Keratinocyte (primary cell): Measurements from ENCODE around the gene GIMAP7. TPM values are rescaled to one million over a fixed set of nuclear protein-coding genes. Genes with fewer than 3 reads are reported as not detected.

ENCODE experiments used
- DNase-seq: peaks from one replicate; pipeline ENCODE4 v3.0.0-alpha.2; 2011; ENCODE audit warnings: low read depth, missing footprints, low spot score
- FAIRE-seq: peaks from 2 replicates; lab custom pipeline; 2011; peaks lifted over from hg19 to GRCh38; lab: Jason Lieb, UNC
- H2AFZ ChIP-seq: 2 replicates; pipeline ENCODE4 v1.6.0; 2012; ENCODE audit warnings: low read length, control low read depth, inconsistent platforms; ENCODE audit not compliant: control insufficient read depth
- H3K27ac ChIP-seq: 2 replicates; pipeline ENCODE4 v1.5.1; 2011; ENCODE audit warnings: low read length; ENCODE audit not compliant: control insufficient read depth, insufficient read depth
- H3K27me3 ChIP-seq: 3 replicates; pipeline ENCODE4 v1.6.0; 2011; ENCODE audit warnings: low read length; ENCODE audit not compliant: control insufficient read depth, insufficient read depth; ENCODE audit errors: extremely low read depth
- H3K36me3 ChIP-seq, 2 experiments: 2 replicates in 1 of 2; 3 replicates in 1 of 2; pipeline ENCODE4 v1.5.1; 2011; ENCODE audit warnings: low read length in 2 of 2, mild to moderate bottlenecking in 1 of 2; ENCODE audit not compliant: control insufficient read depth in 2 of 2, insufficient read depth in 2 of 2; ENCODE audit errors: extremely low read depth in 1 of 2
- H3K4me1 ChIP-seq: 3 replicates; pipeline ENCODE4 v1.5.1; 2011; ENCODE audit warnings: low read length; ENCODE audit not compliant: control insufficient read depth, insufficient read depth; ENCODE audit errors: extremely low read depth
- H3K4me2 ChIP-seq: 3 replicates; pipeline ENCODE4 v1.6.0; 2011; ENCODE audit warnings: low read depth, low read length; ENCODE audit not compliant: control insufficient read depth, insufficient read depth; ENCODE audit errors: extremely low read depth
- H3K4me3 ChIP-seq, 3 experiments: fragments of 200-600 bp in 1 of 3; sonication (generic) in 1 of 3; 2 replicates in 2 of 3; 3 replicates in 1 of 3; pipeline ENCODE4 v1.5.1; 2011 to 2016; ENCODE audit warnings: low read length in 3 of 3, mild to moderate bottlenecking in 3 of 3, control low read depth in 2 of 3, inconsistent platforms in 1 of 3, low read depth in 1 of 3, mixed read lengths in 1 of 3, mixed run types in 1 of 3, moderate library complexity in 1 of 3; ENCODE audit not compliant: control insufficient read depth in 2 of 3, insufficient read depth in 2 of 3; ENCODE audit errors: extremely low read depth in 1 of 3
- H3K79me2 ChIP-seq: 2 replicates; pipeline ENCODE4 v1.6.0; 2012; ENCODE audit warnings: low read length; ENCODE audit not compliant: control insufficient read depth, insufficient read depth
- H3K9ac ChIP-seq: 3 replicates; pipeline ENCODE4 v1.6.0; 2011; ENCODE audit warnings: low read length; ENCODE audit not compliant: control insufficient read depth, insufficient read depth; ENCODE audit errors: extremely low read depth
- H3K9me1 ChIP-seq: 3 replicates; pipeline ENCODE4 v1.6.0; 2011; ENCODE audit warnings: low read length; ENCODE audit not compliant: control insufficient read depth, insufficient read depth; ENCODE audit errors: extremely low read depth
- H3K9me3 ChIP-seq: 2 replicates; pipeline ENCODE4 v1.5.1; 2012; ENCODE audit warnings: low read depth, low read length; ENCODE audit not compliant: control insufficient read depth
- H4K20me1 ChIP-seq: 3 replicates; pipeline ENCODE4 v1.6.0; 2011; ENCODE audit warnings: low read length; ENCODE audit not compliant: control insufficient read depth, insufficient read depth; ENCODE audit errors: extremely low read depth
- CTCF ChIP-seq, 3 experiments: IDR thresholded peaks in 1 of 3; conservative IDR thresholded peaks in 1 of 3; optimal IDR thresholded peaks in 1 of 3; 2 replicates in 2 of 3; 3 replicates in 1 of 3; pipeline versions ENCODE3 to v1.5.1; 2011; ENCODE audit warnings: low read length in 3 of 3, mild to moderate bottlenecking in 3 of 3, moderate library complexity in 2 of 3, control low read depth in 1 of 3, inconsistent platforms in 1 of 3; ENCODE audit not compliant: insufficient read depth in 2 of 3; ENCODE audit errors: extremely low read depth in 1 of 3
- EZH2 ChIP-seq: IDR thresholded peaks from one replicate; pipeline ENCODE4 v1.6.1; 2012; ENCODE audit warnings: inconsistent platforms, mild to moderate bottlenecking, low read length, moderate library complexity
- dilution Hi-C: fragments of 300-500 bp; cut with MboI; formaldehyde crosslinking; loops from one replicate; pipeline ENCODE4 v1.7.0; 2020; ENCODE audit warnings: low sequenced_read_pairs; ENCODE audit not compliant: extremely low pct_ligation_motif_present
- polyA plus RNA-seq, 5 experiments: library from polyadenylated mRNA; depleted of rRNA in 3 of 5; stranded (reverse) in 3 of 5; stranded (forward) in 1 of 5; unstranded in 1 of 5; fragments of >200 nt; gene quantifications; 1 replicate in 1 of 5; 2 replicates in 3 of 5; 3 replicates in 1 of 5; pipeline versions ENCODE4 v1.2.1 to v1.2.3, GENCODE V29; 2011 to 2012; ENCODE audit warnings: missing spikeins in 2 of 5, low read depth in 1 of 5, low replicate concordance in 1 of 5

Gene GIMAP7
- polyA plus RNA-seq, 1 donor (not counting 4 experiments of a cell fraction or from before 2014, with no cell fraction given) = not detected

- H4K20me1 ChIP-seq = no peaks in the 10 kb centered on the region
- H2AFZ ChIP-seq = no peak overlapping the region
- no peak overlapping the region for H3K27ac ChIP-seq
These were observed 48.2 kb downstream of the GIMAP7 start for GRCh38 chr7:150562919-150563318.

GRCh38 chr7:150564006-150564405, 49.3 kb downstream of the GIMAP7 start:
- FAIRE-seq = no peak
- no peak overlapping the region for H2AFZ ChIP-seq
- H3K4me3 ChIP-seq = no peak overlapping the region

More at GRCh38 chr7:150562919-150563318, 48.2 kb downstream of the GIMAP7 start:
- FAIRE-seq = no peak
- DNase-seq = no peak
- Histone ChIP-seq H3K27me3 (peaks cover 5% of the 10 kb centered on the region), H3K79me2 (no peaks in the 10 kb centered on the region), H3K9me3 (peaks cover 2% of the 10 kb centered on the region), H3K4me3 (no peak overlapping the region), H3K4me1 (no peaks in the 10 kb centered on the region), H3K36me3 (no peaks in the 10 kb centered on the region), H3K4me2 (no peak overlapping the region), H3K9ac (no peak overlapping the region), H3K9me1 (no peaks in the 10 kb centered on the region)
- dilution Hi-C loops = no loop called here
- no peak for TF ChIP-seq EZH2

More at GRCh38 chr7:150564006-150564405, 49.3 kb downstream of the GIMAP7 start:
- Histone ChIP-seq H3K4me2 (no peak overlapping the region), H3K4me1 (no peaks in the 10 kb centered on the region), H3K79me2 (no peaks in the 10 kb centered on the region), H3K27me3 (peaks cover 5% of the 10 kb centered on the region), H4K20me1 (no peaks in the 10 kb centered on the region), H3K36me3 (no peaks in the 10 kb centered on the region), H3K9me3 (peaks cover 2% of the 10 kb centered on the region), H3K9ac (no peak overlapping the region), H3K27ac (no peak overlapping the region), H3K9me1 (no peaks in the 10 kb centered on the region)
- TF ChIP-seq CTCF (optimal IDR thresholded peaks at IDR 0.05 in 1 of 3, IDR thresholded peaks at IDR 0.05 in 1 of 3, conservative IDR thresholded peaks at IDR 0.05 in 1 of 3; ENCODE audit: extremely low read depth in 1 of 3, insufficient read depth in 2 of 3, low read length in 3 of 3) (no peak), EZH2 (no peak)
- dilution Hi-C loops = no loop called here
- DNase-seq = no peak
